GM19463 (cell line): ENCODE measurements around the gene CFAP54.

ENCODE experiments used
- ATAC-seq: cut with Tn5 transposase; IDR thresholded peaks from one replicate; pipeline ENCODE4 v1.9.1; 2021; ENCODE audit warnings: mild to moderate bottlenecking, moderate library complexity; ENCODE audit not compliant: unreplicated experiment

CFAP54 gene

GRCh38 chr12:96811083-96811482, 321.7 kb downstream of the CFAP54 start:
- no peak for ATAC-seq

- ATAC-seq = no peak
Observed at GRCh38 chr12:96812153-96812552, 322.8 kb downstream of the CFAP54 start.

GRCh38 chr12:96814200-96814599, 324.8 kb downstream of the CFAP54 start:
- ATAC-seq = no peak

- ATAC-seq = no peak
Observed at GRCh38 chr12:96821592-96821991, 332.2 kb downstream of the CFAP54 start.

GRCh38 chr12:96822641-96823040, 333.3 kb downstream of the CFAP54 start:
- ATAC-seq = no peak

- no peak for ATAC-seq
Observed at GRCh38 chr12:96824074-96824837, 334.9 kb downstream of the CFAP54 start.

GRCh38 chr12:96824838-96825236, 335.5 kb downstream of the CFAP54 start:
- ATAC-seq = no peak

GRCh38 chr12:96828169-96828789, 338.9 kb downstream of the CFAP54 start:
- no peak for ATAC-seq

GRCh38 chr12:96829354-96829753, 340.0 kb downstream of the CFAP54 start:
- ATAC-seq = no peak

GRCh38 chr12:96831346-96831745, 342.0 kb downstream of the CFAP54 start:
- ATAC-seq = no peak

- no peak for ATAC-seq
Observed at GRCh38 chr12:96846293-96846692, 356.9 kb downstream of the CFAP54 start.

GRCh38 chr12:96850676-96851075, 361.3 kb downstream of the CFAP54 start:
- no peak for ATAC-seq

GRCh38 chr12:96858162-96858561, 368.8 kb downstream of the CFAP54 start:
- no peak for ATAC-seq

GRCh38 chr12:96861656-96862055, 372.3 kb downstream of the CFAP54 start:
- ATAC-seq = no peak

GRCh38 chr12:96862326-96862725, 372.9 kb downstream of the CFAP54 start:
- no peak for ATAC-seq

GRCh38 chr12:96864335-96864734, 375.0 kb downstream of the CFAP54 start:
- no peak for ATAC-seq

- ATAC-seq = no peak
Observed at GRCh38 chr12:96866801-96867590, 377.6 kb downstream of the CFAP54 start.

- no peak for ATAC-seq
Observed at GRCh38 chr12:96870946-96871345, 381.6 kb downstream of the CFAP54 start.

GRCh38 chr12:96872961-96873360, 383.6 kb downstream of the CFAP54 start:
- ATAC-seq = no peak

- no peak for ATAC-seq
Observed at GRCh38 chr12:96874211-96874610, 384.8 kb downstream of the CFAP54 start.

- ATAC-seq = no peak
Observed at GRCh38 chr12:96876966-96877365, 387.6 kb downstream of the CFAP54 start.

- no peak for ATAC-seq
Observed at GRCh38 chr12:96878704-96879103, 389.3 kb downstream of the CFAP54 start.
